ENCODE results near the gene ARFGAP1.

GRCh38 chr20:63264519-63264918 is 8.1 kb upstream of the ARFGAP1 start:
- TF ChIP-seq RAD21 (IDR thresholded peaks at IDR 0.05 in 1 of 2, conservative IDR thresholded peaks at IDR 0.05 in 1 of 2; ENCODE audit: low read depth in 2 of 2, low read length in 2 of 2) (no peak), POLR2A (IDR thresholded peaks at IDR 0.05; ENCODE audit: control extremely low read depth in 1 of 2, low read depth in 2 of 2, low read length in 2 of 2) (no peak), POLR2AphosphoS5 (IDR thresholded peaks at IDR 0.05; ENCODE audit: low read depth, low read length) (no peak)
